Measurements from ENCODE around the gene USP17L13.
"Not testable (repeated sequence)": the region's sequence is repeated elsewhere in the genome, so short reads cannot be mapped to it uniquely, and the experiment has no call there.

The USP17L13 gene

GRCh38 chr4:9224596-9224995 is at the start of gene USP17L13:
TSS of gene USP17L13 (plus strand) at chr4:9224896. CDS start at chr4:9224896, 0 bp downstream.
- DNase-seq (ENCODE audit: low spot score), result not testable (repeated sequence)

GRCh38 chr4:9210357-9210756 is 14.3 kb upstream of the USP17L13 start, which contains the start of gene USP17L10:
TSS of gene USP17L10 (plus strand) at chr4:9210657. CDS start at chr4:9210657, 0 bp downstream.
- not testable (repeated sequence) for DNase-seq (ENCODE audit: low spot score)

- not testable (repeated sequence) for DNase-seq (ENCODE audit: low spot score)
These were observed 10.0 kb upstream of the USP17L13 start for GRCh38 chr4:9214701-9215100.

- not testable (repeated sequence) for DNase-seq (ENCODE audit: low spot score)
These were observed 9.6 kb upstream of the USP17L13 start, which contains the start of gene USP17L11 for GRCh38 chr4:9215105-9215504. TSS of gene USP17L11 (plus strand) at chr4:9215405. CDS start at chr4:9215405, 0 bp downstream.

GRCh38 chr4:9219852-9220251 is 4.8 kb upstream of the USP17L13 start, which contains the start of gene USP17L12:
TSS of gene USP17L12 (plus strand) at chr4:9220152. CDS start at chr4:9220152, 0 bp downstream.
- DNase-seq (ENCODE audit: low spot score), result not testable (repeated sequence)

- not testable (repeated sequence) for DNase-seq (ENCODE audit: low spot score)
These were observed 5.6 kb downstream of the USP17L13 start for GRCh38 chr4:9230249-9230648.

GRCh38 chr4:9234085-9234484 is 9.4 kb downstream of the USP17L13 start, which contains the start of gene USP17L15:
TSS of gene USP17L15 (plus strand) at chr4:9234385. CDS start at chr4:9234385, 0 bp downstream.
- not testable (repeated sequence) for DNase-seq (ENCODE audit: low spot score)

GRCh38 chr4:9238461-9238860 is 13.8 kb downstream of the USP17L13 start:
- not testable (repeated sequence) for DNase-seq (ENCODE audit: low spot score)

GRCh38 chr4:9243579-9243978 is 18.9 kb downstream of the USP17L13 start, which contains the start of gene USP17L17:
TSS of gene USP17L17 (plus strand) at chr4:9243879. CDS start at chr4:9243879, 0 bp downstream.
- not testable (repeated sequence) for DNase-seq (ENCODE audit: low spot score)

GRCh38 chr4:9247953-9248680 is 23.4 kb downstream of the USP17L13 start, which contains the start of gene USP17L18:
TSS of gene USP17L18 (plus strand) at chr4:9248630. CDS start at chr4:9248630, 0 bp downstream.
- not testable (repeated sequence) for DNase-seq (ENCODE audit: low spot score)

- not testable (repeated sequence) for DNase-seq (ENCODE audit: low spot score)
These were observed 28.4 kb downstream of the USP17L13 start, which contains the start of gene USP17L19 for GRCh38 chr4:9253078-9253477. TSS of gene USP17L19 (plus strand) at chr4:9253378. CDS start at chr4:9253378, 0 bp downstream.

GRCh38 chr4:9257824-9258223 is 33.1 kb downstream of the USP17L13 start, which contains the start of gene USP17L20:
TSS of gene USP17L20 (plus strand) at chr4:9258124. CDS start at chr4:9258124, 0 bp downstream.
- DNase-seq (ENCODE audit: low spot score), result not testable (repeated sequence)

GRCh38 chr4:9262572-9262971 is 37.9 kb downstream of the USP17L13 start, which contains the start of gene USP17L21:
TSS of gene USP17L21 (plus strand) at chr4:9262872. CDS start at chr4:9262872, 0 bp downstream.
- not testable (repeated sequence) for DNase-seq (ENCODE audit: low spot score)

- not testable (repeated sequence) for DNase-seq (ENCODE audit: low spot score)
These were observed 42.6 kb downstream of the USP17L13 start, which contains the start of gene USP17L22 for GRCh38 chr4:9267319-9267718. TSS of gene USP17L22 (plus strand) at chr4:9267619. CDS start at chr4:9267619, 0 bp downstream.

GRCh38 chr4:9271719-9272118 is 47.0 kb downstream of the USP17L13 start:
- not testable (repeated sequence) for DNase-seq (ENCODE audit: low spot score)

All from AG20443 (cell line).